ENCODE results near the gene SDF2. TPM values are rescaled to one million over a fixed set of nuclear protein-coding genes. Genes with fewer than 3 reads are reported as not detected.

Gene SDF2
- total and polyA plus RNA-seq, 9 of the 15 experiments (the other 6 are each of a cell fraction or from before 2014, with no cell fraction given): 41.2 to 132 (median 65.6) TPM

GRCh38 chr17:28598799-28599310 lies 62.9 kb downstream of the SDF2 start, which contains the start of gene SPAG5 (continued):
- no peak for TF ChIP-seq ARHGAP35 (IDR thresholded peaks at IDR 0.05; ENCODE audit: partially characterized antibody)
- TF ChIP-seq ZNF644 (tag; IDR thresholded peaks at IDR 0.05; ENCODE audit: low read depth): no peak
- TF ChIP-seq ZNF518B (CRISPR knock-in tag; IDR thresholded peaks at IDR 0.05): no peak
- no peak for TF ChIP-seq RBM14 (IDR thresholded peaks at IDR 0.05; ENCODE audit: borderline replicate concordance, insufficient read depth, low read depth, low read length)
- no peak for TF ChIP-seq POLR3G (IDR thresholded peaks at IDR 0.05; ENCODE audit: extremely low read depth, insufficient read length, insufficient replicate concordance)
- no peak for TF ChIP-seq CREB5 (CRISPR knock-in tag; IDR thresholded peaks at IDR 0.05)
- 0 out of 2 replicates have a peak, but pooled peaks have one; percentile 16 for TF ChIP-seq TRIM25 (IDR thresholded peaks at IDR 0.05; ENCODE audit: borderline replicate concordance)
- no peak for TF ChIP-seq FOXK2 (conservative IDR thresholded peaks at IDR 0.05 in 1 of 2, IDR thresholded peaks at IDR 0.05 in 1 of 2; ENCODE audit: low read depth in 2 of 2)
- TF ChIP-seq SPI1 (IDR thresholded peaks at IDR 0.05; ENCODE audit: borderline replicate concordance, low read depth, low read length): no peak
- TF ChIP-seq ZKSCAN1 (IDR thresholded peaks at IDR 0.05; ENCODE audit: low read depth, low read length): no peak; the same call in 1 of the 2 replicates
- no peak for TF ChIP-seq JUNB (CRISPR knock-in tag; conservative IDR thresholded peaks at IDR 0.05)
- peak in 1 of 2 experiments; percentile 1; a peak in 1 of 4 replicates for TF ChIP-seq TBL1XR1 (IDR thresholded peaks at IDR 0.05; ENCODE audit: low read length in 2 of 2)
- no peak for TF ChIP-seq XRCC3 (IDR thresholded peaks at IDR 0.05)
- TF ChIP-seq BRD9 (IDR thresholded peaks at IDR 0.05; ENCODE audit: low read depth, partially characterized antibody): no peak
- peak; percentile 38 for TF ChIP-seq PRDM10 (IDR thresholded peaks at IDR 0.05; ENCODE audit: partially characterized antibody)
- TF ChIP-seq CEBPG (CRISPR knock-in tag; IDR thresholded peaks at IDR 0.05): no peak
- no peak for TF ChIP-seq CEBPG (tag; conservative IDR thresholded peaks at IDR 0.05 in 1 of 2, IDR thresholded peaks at IDR 0.05 in 1 of 2)
- peak; percentile 40 for TF ChIP-seq ZNF316 (IDR thresholded peaks at IDR 0.05)
